ENCODE data around the gene DIP2C.
"Not testable (repeated sequence)": the region's sequence is repeated elsewhere in the genome, so short reads cannot be mapped to it uniquely, and the experiment has no call there.

The DIP2C gene

DNA sequence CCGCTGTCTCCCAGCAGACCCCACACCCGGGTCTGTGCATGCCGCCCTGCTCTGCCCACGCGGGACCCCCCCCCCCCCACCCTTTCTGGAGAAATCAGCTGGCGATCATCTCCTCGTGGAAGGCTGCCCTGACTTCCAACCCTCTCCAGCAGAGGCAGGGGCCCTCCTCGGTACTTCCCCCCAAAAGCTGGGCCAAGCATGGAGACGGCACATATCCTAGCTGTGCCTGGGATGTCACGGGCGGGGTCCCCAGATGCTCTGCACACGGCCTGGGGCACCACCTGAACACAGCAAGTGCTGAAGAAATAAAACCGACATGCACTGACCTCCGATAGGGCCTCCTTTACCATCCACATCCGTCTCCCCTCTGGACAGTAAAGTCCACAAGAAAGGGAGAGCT lies 96.0 kb downstream of the DIP2C start:
- no peak for DNase-seq

- no peak for DNase-seq
These were observed 96.5 kb downstream of the DIP2C start for GRCh38 chr10:593016-593415.

DNA sequence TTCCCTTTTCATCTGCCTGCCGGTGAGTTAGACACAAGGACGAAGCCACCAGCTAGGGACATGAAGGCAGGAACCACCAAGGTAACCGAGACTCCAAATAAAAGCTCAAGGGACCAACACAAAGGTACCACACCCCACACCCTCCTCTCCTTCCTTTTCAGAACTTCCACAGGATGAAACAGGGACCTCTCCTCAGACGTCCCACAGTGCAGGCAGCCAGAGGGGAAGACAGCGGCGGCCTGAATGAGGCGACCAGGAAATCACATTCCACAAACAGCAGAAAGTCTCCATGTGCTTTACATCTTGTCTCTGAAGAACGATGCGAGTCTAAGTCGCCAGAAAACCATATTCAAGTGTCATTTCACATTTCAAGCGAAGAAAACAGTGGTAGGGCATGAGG lies 97.8 kb downstream of the DIP2C start:
- DNase-seq: no peak

- DNase-seq: no peak
These were observed 98.7 kb downstream of the DIP2C start for GRCh38 chr10:590721-591120.

DNA sequence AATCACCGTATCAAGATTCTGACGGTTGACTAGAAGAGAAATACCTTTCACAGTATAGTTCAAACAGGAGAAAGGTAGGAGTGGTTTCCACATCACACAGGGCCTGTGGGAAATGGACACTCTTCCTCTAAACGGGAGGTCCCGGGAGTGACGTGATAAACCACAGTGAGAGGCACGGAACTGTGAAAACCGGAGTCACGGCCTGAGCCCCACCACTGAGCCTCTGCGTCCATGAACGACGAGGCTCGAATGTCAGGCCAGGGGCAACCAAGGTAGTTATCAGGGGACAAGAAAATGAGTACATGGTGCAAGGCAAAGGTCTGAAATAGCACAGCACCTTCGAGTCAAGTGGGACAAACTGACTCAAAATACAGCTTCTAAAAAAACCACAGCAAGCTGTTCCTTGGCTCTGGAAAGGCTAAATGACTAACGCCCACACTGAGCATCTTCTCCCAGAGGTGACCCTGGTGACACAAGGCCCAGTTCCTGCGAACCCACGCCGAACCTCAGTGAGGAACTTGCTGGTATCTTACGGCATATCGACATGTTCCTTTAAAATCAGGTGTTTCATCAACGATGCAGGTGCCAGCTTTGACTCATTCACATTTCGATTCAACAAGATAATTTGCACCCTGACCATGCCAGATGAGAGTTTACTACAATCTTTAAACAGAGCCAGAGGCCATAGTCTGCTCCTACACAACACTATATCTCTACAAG lies 99.3 kb downstream of the DIP2C start:
- DNase-seq: no peak

GRCh38 chr10:588246-589165 lies 101.0 kb downstream of the DIP2C start:
- DNase-seq: no peak

GRCh38 chr10:586716-587115 lies 102.8 kb downstream of the DIP2C start:
- DNase-seq: no peak

DNA sequence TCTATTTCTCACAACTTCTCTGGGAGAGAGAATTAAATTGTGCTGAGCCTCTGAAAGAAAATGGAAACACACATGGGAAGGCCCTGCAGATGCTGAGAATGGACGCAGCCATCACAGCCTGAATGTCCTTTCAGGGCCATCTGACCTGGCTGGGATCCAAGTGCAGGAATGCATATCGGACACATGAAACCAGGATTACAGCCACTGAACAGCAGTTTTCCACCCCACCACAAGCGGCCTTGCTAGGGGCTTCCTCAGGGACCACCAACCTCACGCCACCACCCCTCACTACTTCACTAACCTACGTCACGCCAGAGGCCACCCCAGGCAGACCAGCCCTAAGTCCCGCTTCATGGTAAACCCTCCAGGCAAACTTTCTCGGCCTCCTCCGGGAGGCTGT lies 103.3 kb downstream of the DIP2C start:
- DNase-seq: no peak

- no peak for DNase-seq
These were observed 104.0 kb downstream of the DIP2C start for GRCh38 chr10:585502-585901.

GRCh38 chr10:584497-585290 lies 104.8 kb downstream of the DIP2C start:
- not testable (repeated sequence) for DNase-seq

DNA sequence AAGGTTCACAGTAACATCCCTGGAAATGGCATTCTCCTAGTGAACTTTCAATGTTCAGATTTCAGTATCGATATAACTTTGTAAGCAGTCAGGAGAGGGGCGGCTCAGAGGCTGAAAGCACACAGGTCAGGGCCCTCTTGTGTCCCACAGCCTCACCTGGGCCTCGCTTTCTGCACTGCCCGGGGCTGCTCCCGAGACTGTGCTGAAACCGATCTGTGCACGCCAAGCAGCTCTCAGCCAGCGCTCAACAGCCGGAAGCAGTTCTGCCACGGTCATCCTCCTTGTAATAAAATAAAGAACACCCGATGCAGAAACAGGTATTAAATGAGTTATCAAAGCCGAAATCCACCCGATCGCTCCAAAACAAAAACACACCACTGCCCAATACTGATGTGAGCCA lies 106.0 kb downstream of the DIP2C start:
- DNase-seq: no peak

GRCh38 chr10:581776-582330 lies 107.6 kb downstream of the DIP2C start:
- no peak for DNase-seq

DNA sequence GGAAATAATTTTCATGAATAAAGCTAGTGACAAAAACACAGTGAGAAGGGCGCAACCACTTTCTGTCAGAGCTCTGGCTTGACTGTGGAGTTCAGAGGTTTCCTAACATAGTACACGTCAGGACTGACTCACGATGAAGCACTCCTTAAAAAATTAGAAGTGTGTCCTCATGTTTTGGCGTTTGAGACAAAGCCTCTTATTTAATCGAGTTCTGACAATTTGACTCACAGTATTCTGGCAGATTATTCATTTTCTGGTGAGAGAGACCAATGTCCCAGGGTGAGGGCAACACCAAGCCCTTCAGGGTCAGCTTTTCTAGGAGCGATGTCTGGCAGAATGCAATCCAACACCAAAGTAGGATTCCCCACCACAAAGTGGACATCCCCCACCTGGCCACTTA lies 108.7 kb downstream of the DIP2C start:
- DNase-seq: no peak

- DNase-seq: no peak
These were observed 113.4 kb downstream of the DIP2C start for GRCh38 chr10:576130-576465.

- DNase-seq: no peak
These were observed 113.9 kb downstream of the DIP2C start for GRCh38 chr10:575402-576129.

DNA sequence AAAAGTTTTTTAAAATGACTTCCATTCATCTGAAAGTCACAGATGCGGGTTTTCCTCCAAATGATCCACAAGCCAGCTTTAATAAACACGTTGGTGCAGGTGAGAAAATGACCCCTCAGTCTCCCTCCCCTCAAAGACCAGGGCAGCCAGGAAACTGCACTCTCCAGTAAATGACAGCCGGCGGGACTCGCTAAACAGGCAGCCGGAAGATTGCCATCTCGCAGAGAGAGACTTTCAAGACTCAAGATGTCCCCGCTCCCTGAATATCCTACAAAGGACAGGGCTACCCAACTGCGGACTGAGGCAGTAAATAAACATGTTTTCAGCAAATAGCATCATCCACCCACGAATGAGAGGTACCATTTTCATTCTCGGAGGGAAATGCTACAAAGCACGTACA lies 116.8 kb downstream of the DIP2C start:
- DNase-seq: no peak

- no peak for DNase-seq
These were observed 117.6 kb downstream of the DIP2C start for GRCh38 chr10:571688-572451.

DNA sequence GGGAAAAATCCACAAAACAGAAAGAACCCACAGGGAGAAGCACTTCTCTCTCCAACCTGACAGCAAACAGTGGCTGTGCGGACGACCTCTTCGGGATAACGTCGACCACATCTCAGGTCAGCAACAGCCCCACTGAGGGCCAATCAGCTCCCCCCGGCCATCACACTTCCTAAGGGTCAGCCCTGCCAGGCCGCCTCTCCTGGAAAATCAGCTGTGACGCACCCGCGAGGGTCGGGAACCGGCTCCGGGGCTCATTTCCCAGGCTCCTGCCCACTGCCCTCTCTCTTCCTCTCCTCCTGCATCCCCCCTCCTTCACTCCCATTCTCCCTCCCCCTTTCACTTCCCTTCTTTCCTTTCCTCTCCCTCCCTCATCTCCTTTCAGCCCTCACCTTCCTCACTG lies 118.3 kb downstream of the DIP2C start:
- DNase-seq: no peak

GRCh38 chr10:570628-571163 lies 118.8 kb downstream of the DIP2C start:
- DNase-seq: no peak

DNA sequence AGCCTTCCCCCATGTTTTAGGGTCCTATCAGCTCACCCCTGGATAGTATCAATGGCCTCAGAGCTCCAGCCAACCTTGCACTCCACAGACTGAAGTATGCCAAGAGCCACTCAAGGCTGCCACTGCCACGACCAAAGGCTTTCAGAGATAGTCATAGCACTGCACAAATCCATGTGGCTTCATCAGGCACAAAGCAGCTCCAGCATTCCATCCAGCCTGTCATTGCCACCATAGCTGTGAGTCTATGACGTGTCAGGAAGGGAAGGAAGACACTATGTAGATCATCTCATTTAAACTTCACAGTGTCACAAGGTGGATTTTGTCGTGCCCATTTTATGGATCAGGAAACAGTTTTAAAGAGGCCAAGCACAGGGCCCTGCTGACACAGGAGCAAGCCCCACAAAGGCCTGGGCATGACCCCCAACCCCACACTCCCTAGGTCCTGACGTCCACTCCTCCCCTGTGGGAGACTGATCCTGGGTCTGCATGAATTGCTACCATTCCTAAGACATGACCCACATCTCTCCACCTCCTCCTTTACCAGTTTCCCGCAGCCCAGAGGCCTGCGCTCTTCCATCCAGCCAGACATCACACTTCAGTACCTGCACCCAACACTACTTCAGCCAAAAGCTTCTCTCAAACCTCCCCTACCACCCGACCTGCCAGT lies 119.4 kb downstream of the DIP2C start:
- DNase-seq: no peak

DNA sequence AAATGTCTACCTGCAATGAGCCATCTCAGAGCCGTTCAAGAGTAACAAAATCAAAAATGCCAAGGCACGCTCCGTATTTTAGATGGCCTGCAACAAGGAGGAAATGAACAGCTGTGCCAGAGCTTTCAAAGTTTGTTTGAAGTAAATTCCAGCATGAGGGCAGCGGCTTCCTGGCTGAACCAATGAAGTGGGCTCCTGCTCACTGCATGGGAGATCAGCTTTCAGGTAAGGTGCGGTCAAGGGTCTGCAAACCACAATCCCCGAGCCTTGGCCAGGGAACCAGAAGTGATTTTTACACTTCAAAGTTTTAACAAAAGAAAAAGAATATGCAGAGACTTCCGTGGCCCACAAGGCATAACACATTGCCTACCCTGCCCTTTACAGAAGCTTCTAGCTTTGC lies 120.6 kb downstream of the DIP2C start:
- no peak for DNase-seq
